Measurements from ENCODE around the gene KCNAB1. TPM values are rescaled to one million over a fixed set of nuclear protein-coding genes. Genes with fewer than 3 reads are reported as not detected.

KCNAB1 gene
- total and polyA plus RNA-seq, 2 donors (not counting 3 experiments of a cell fraction or from before 2014, with no cell fraction given) = 0.21 TPM; not detected in 1

DNA sequence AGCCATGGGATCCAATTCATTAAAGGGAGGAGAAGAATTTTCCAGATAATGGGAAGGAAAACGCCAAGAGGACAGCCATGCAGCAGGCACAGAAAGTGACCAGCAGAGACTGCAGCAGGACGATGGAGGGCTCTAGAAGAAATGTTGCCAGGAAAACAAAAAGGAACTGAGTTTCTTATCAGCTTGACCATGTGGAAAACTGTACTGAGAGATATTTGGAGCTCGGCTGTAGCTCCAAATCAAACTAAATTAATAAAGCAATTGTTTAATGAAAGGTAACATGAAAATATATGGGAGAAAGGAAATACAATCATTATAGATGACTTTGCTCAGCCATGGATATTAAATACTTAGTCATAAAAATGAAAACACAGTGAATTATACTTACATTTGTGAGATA, 370.8 kb downstream of the KCNAB1 start:
- no peak for FAIRE-seq
- H3K9me1 ChIP-seq (replicated peaks; ENCODE audit: control insufficient read depth, extremely low read depth, insufficient read depth, low read length) = no peaks in the 10 kb centered on the region
- POLR2A ChIA-PET = no interaction called here
- no peaks in the 10 kb centered on the region for H4K20me1 ChIP-seq (replicated peaks; ENCODE audit: control insufficient read depth, extremely low read depth, insufficient read depth, low read length)
- no peaks in the 10 kb centered on the region for H3K27me3 ChIP-seq (ENCODE audit: control insufficient read depth in 2 of 2, insufficient read depth in 2 of 2, low read length in 2 of 2)
- no peaks in the 10 kb centered on the region for H3K36me3 ChIP-seq (ENCODE audit: control insufficient read depth in 2 of 2, extremely low read depth in 1 of 2, insufficient read depth in 2 of 2, low read length in 2 of 2)
- H2AFZ ChIP-seq (ENCODE audit: low read depth, low read length) = peak overlapping the region; percentile 35
- DNase-seq (ENCODE audit: low read depth, low spot score) = peak; percentile 78
- peaks cover 25% of the 10 kb centered on the region for H3K4me1 ChIP-seq (ENCODE audit: control insufficient read depth, extremely low read depth, insufficient read depth, low read length)
- H3K9ac ChIP-seq (replicated peaks; ENCODE audit: extremely low read depth, insufficient read depth, low read length) = no peak overlapping the region
- TF ChIP-seq MAX (IDR thresholded peaks at IDR 0.05; ENCODE audit: insufficient read depth, insufficient read length) (no peak), POLR2A (IDR thresholded peaks at IDR 0.05; ENCODE audit: low read depth, low read length) (no peak), EZH2 (IDR thresholded peaks at IDR 0.05; ENCODE audit: borderline replicate concordance, low read depth, low read length, severe bottlenecking) (no peak), JUN (IDR thresholded peaks at IDR 0.05; ENCODE audit: borderline replicate concordance, insufficient read depth, insufficient read length, low read depth) (no peak), FOS (IDR thresholded peaks at IDR 0.05; ENCODE audit: borderline replicate concordance, insufficient read depth, low read length) (no peak), POLR2AphosphoS5 (IDR thresholded peaks at IDR 0.05; ENCODE audit: insufficient read depth, low read depth, low read length) (no peak), GATA2 (IDR thresholded peaks at IDR 0.05; ENCODE audit: insufficient read depth, insufficient read length, low read depth, low read length) (no peak), MYC (IDR thresholded peaks at IDR 0.05; ENCODE audit: low read depth, low read length) (no peak)
- TF ChIP-seq, protein P1, sequence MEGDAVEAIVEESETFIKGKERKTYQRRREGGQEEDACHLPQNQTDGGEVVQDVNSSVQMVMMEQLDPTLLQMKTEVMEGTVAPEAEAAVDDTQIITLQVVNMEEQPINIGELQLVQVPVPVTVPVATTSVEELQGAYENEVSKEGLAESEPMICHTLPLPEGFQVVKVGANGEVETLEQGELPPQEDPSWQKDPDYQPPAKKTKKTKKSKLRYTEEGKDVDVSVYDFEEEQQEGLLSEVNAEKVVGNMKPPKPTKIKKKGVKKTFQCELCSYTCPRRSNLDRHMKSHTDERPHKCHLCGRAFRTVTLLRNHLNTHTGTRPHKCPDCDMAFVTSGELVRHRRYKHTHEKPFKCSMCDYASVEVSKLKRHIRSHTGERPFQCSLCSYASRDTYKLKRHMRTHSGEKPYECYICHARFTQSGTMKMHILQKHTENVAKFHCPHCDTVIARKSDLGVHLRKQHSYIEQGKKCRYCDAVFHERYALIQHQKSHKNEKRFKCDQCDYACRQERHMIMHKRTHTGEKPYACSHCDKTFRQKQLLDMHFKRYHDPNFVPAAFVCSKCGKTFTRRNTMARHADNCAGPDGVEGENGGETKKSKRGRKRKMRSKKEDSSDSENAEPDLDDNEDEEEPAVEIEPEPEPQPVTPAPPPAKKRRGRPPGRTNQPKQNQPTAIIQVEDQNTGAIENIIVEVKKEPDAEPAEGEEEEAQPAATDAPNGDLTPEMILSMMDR (IDR thresholded peaks at IDR 0.05; ENCODE audit: extremely low read depth in 1 of 2, insufficient read depth in 1 of 2, low read depth in 1 of 2, low read length in 2 of 2) = no peak
- CTCF ChIA-PET = interaction anchor here (0.8 to 4.2 kb wide), 3 partner anchors 10 to 317 kb away, joined by 4 to 19 read pairs (median 7); no protein-coding TSS in a partner anchor
- no peaks in the 10 kb centered on the region for H3K79me2 ChIP-seq (ENCODE audit: control insufficient read depth, insufficient read depth, low read length)
- H3K27ac ChIP-seq (ENCODE audit: insufficient read depth, low read depth, low read length) = no peak overlapping the region
- H3K9me3 ChIP-seq (replicated peaks; ENCODE audit: control insufficient read depth, insufficient read depth, low read length) = no peaks in the 10 kb centered on the region
- dilution Hi-C loops (cut with MboI; ENCODE audit: extremely low pct_ligation_motif_present, low sequenced_read_pairs) = no loop called here
- no peak overlapping the region for H3K4me3 ChIP-seq (replicated peaks in 1 of 3; ENCODE audit: insufficient read depth in 1 of 3, low read depth in 1 of 3, low read length in 3 of 3)
- no peak overlapping the region for H3K4me2 ChIP-seq (ENCODE audit: insufficient read depth, low read length)
- no TSS peak for BruUV-seq (replicated peaks)
- intact Hi-C loops (cut with micrococcal nuclease) = no loop called here

Measured in endothelial cell of umbilical vein (primary cell).